GM21529 (cell line): ENCODE data around the gene SMIM35.
A peak's percentile ranks its signal among the peaks of the same experiment; 100 is the strongest.

ENCODE experiments used
- ATAC-seq: cut with Tn5 transposase; IDR thresholded peaks from one replicate; pipeline ENCODE4 v1.9.1; 2021; ENCODE audit not compliant: unreplicated experiment

The SMIM35 gene

GRCh38 chr11:118046051-118046963 lies 40.5 kb downstream of the SMIM35 start:
- ATAC-seq = no peak

- no peak for ATAC-seq
Observed at GRCh38 chr11:118045191-118045590, 41.6 kb downstream of the SMIM35 start.

- ATAC-seq = no peak
Observed at GRCh38 chr11:118042796-118043195, 44.0 kb downstream of the SMIM35 start.

- no peak for ATAC-seq
Observed at GRCh38 chr11:118042141-118042540, 44.6 kb downstream of the SMIM35 start.

- no peak for ATAC-seq
Observed at GRCh38 chr11:118033443-118033842, 53.3 kb downstream of the SMIM35 start.

- ATAC-seq = no peak
Observed at GRCh38 chr11:118028626-118029025, 58.1 kb downstream of the SMIM35 start.

- ATAC-seq = no peak
Observed at GRCh38 chr11:118027694-118028093, 59.1 kb downstream of the SMIM35 start.

GRCh38 chr11:118021146-118021545 lies 65.6 kb downstream of the SMIM35 start:
- ATAC-seq = no peak

- ATAC-seq = no peak
Observed at GRCh38 chr11:118018401-118018800, 68.4 kb downstream of the SMIM35 start.

GRCh38 chr11:118017631-118018315 lies 69.0 kb downstream of the SMIM35 start:
- ATAC-seq = no peak

GRCh38 chr11:118017111-118017510 lies 69.7 kb downstream of the SMIM35 start:
- ATAC-seq = no peak

GRCh38 chr11:118016104-118016503 lies 70.7 kb downstream of the SMIM35 start:
- ATAC-seq = no peak

GRCh38 chr11:118015385-118015841 lies 71.3 kb downstream of the SMIM35 start:
- ATAC-seq = no peak

- ATAC-seq = no peak
Observed at GRCh38 chr11:118014022-118014421, 72.7 kb downstream of the SMIM35 start.

GRCh38 chr11:118012083-118012669 lies 74.6 kb downstream of the SMIM35 start:
- no peak for ATAC-seq

GRCh38 chr11:118010738-118011461 lies 75.9 kb downstream of the SMIM35 start:
- ATAC-seq = peak; percentile 86

- ATAC-seq = no peak
Observed at GRCh38 chr11:118009864-118010737, 76.7 kb downstream of the SMIM35 start.

- no peak for ATAC-seq
Observed at GRCh38 chr11:118008271-118008911, 78.4 kb downstream of the SMIM35 start.

- ATAC-seq = peak; percentile 39
Observed at GRCh38 chr11:118007563-118008270, 79.0 kb downstream of the SMIM35 start.
